ENCODE results near the gene INMT.

DNA sequence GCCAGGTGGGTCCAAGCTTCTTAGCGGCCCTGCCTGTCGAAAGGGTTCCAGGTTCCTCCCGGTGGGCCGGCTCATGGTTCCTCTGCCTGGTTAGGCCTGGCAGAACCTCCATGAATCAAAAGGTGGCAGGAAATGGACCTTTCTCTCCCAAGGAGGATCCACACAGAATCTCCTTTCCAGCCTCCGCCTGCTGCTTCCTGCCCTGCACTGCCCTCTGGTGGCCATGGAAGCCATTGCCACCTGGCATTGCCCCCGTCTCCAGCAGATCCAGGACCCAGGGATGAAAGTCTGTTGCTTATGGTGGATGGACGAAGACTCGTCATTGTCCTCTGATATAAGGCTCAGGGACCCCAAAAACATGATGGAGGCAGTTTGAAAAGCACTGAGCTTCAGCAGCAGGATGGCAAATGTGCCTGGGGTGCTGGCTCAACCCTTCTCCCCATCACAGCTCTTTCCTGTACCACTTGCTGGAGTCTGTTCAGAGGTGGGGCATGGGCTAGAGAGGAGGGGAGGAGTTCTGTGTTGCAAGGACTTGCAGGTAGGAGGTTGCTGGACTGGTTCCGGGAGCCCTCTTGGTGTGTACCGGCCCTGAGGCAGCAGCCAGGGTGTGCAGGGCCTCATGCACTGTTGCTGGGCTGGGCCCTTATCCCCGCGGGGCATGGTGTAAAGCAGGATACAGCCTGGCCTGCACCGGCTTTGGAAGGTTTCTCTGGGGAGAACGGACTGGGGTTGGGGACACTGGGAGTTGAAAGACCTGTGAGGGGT lies 11.3 kb upstream of the INMT start:
- TF ChIP-seq POLR2A (IDR thresholded peaks at IDR 0.05), result no peak
- TF ChIP-seq, protein P1, sequence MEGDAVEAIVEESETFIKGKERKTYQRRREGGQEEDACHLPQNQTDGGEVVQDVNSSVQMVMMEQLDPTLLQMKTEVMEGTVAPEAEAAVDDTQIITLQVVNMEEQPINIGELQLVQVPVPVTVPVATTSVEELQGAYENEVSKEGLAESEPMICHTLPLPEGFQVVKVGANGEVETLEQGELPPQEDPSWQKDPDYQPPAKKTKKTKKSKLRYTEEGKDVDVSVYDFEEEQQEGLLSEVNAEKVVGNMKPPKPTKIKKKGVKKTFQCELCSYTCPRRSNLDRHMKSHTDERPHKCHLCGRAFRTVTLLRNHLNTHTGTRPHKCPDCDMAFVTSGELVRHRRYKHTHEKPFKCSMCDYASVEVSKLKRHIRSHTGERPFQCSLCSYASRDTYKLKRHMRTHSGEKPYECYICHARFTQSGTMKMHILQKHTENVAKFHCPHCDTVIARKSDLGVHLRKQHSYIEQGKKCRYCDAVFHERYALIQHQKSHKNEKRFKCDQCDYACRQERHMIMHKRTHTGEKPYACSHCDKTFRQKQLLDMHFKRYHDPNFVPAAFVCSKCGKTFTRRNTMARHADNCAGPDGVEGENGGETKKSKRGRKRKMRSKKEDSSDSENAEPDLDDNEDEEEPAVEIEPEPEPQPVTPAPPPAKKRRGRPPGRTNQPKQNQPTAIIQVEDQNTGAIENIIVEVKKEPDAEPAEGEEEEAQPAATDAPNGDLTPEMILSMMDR (IDR thresholded peaks at IDR 0.05), result peak in 1 of 3 donors; percentile 92
